Effector CD4-positive, alpha-beta T cell (primary cell): Measurements from ENCODE around the gene CCNL2.
"Not testable (repeated sequence)": the region's sequence is repeated elsewhere in the genome, so short reads cannot be mapped to it uniquely, and the experiment has no call there.

Source experiments
- DNase-seq: peaks from one replicate; pipeline ENCODE4 v3.0.0-alpha.2; 2020

Gene CCNL2

GRCh38 chr1:1397839-1398523 lies 1.2 kb downstream of the CCNL2 start:
- no peak for DNase-seq

- DNase-seq, result no peak
These were observed 4.0 kb downstream of the CCNL2 start for GRCh38 chr1:1395166-1395565.

DNA sequence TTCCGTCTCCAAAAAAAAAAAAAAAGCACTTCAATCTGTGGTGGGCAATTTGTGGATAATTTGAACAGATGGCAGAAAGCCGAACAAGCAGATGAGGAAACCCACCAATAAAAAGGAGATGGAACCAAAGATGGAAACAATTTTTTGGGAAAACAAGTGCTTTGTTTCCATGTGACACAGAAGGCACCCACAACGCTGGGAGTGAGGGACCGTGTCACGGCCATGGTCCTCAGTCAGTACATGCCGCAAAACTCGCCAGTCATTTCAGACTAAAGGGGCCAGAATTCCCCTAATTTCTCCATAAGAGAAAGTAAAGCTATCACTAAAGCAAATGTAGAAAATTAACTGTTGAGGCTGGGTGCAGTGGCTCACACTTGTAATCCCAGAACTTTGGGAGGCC lies 5.0 kb downstream of the CCNL2 start:
- DNase-seq, result no peak

- no peak for DNase-seq
These were observed 5.7 kb downstream of the CCNL2 start for GRCh38 chr1:1393428-1393827.

DNA sequence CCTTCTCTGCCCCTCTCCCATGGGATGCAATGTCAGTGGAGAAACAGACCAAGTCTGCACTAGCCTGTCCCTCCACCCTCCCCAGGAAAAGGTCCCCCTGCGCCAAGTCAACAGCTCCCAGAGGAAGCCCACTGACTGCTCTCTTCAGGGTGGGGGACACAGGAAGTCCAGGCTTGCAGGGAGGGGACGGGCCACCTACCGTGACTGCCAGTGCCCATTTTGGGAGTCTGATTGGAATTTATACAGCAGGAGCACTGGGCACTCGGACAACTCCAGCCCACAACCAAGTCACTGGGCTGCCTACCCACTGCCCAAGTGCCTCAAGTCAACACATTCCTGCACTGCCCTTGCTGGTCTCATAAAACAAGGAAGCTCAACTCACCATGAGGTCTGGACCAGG lies 6.1 kb downstream of the CCNL2 start:
- DNase-seq, result no peak

GRCh38 chr1:1391225-1391624 lies 7.9 kb downstream of the CCNL2 start:
- DNase-seq, result no peak

DNA sequence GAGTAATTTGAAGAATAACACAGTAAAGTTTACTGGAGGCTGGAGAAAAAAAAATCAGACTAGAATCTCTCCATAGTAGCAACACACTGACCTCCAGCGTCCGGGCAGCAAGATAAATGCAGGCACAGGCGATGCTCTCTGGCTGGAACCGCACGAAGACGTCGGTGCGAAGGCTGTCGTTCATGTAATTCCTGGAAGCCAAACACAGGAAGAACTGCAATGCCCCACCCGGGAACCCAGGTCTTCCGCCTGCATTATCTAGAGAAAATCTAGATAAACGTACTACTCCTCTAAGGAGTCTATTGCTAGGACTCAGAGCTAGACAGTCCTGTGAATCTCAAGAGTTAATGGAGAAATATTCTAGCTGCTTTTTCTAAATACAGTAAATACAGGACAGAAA lies 8.5 kb downstream of the CCNL2 start:
- no peak for DNase-seq

- no peak for DNase-seq
These were observed 11.1 kb downstream of the CCNL2 start for GRCh38 chr1:1388078-1388472.

DNA sequence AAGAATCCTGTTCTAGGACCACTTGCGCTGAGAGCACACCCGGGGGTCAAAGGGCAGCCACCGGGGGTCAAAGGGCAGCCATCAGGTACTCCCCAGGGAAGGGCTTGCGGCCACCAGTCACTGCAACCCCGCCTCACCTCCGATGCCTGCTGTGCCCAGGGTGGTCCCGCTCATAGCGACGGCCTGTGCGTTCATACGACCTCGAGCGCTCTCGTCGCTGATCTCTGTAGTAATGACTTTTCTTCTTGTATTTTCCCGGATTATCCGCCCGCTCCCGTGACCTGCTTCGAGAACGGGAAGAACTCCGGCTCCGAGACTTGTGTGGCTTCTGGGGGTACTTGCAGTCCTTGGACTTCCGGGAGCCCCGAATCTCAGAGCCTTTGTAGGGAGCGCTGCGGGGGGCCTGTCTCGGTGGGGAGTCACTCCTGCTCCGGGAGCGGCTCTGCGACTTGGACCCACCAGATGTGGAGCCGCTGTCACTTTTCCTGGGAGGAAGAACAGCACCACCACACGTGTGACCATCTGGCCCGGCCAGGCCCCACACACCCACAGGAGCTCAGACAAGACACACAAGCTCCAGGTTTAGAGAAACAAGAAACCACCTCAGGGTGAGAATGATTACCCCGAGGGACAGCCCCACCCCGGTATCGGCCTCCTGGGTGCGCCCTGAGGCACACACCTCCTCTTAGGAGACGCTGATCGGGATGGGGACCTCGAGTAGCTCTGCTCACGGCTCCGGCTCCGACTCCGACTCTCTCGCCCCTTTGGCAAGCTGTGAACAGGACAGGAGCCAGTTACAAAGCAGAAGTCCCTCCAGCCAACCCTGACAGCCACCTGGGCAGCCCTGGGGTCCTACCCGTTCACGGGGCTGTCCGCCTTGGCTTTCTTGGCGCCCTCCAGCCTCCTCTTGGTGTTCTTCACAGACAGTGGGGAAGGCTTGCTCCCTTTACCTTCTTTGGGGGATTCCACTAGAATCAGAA lies 11.7 kb downstream of the CCNL2 start:
- no peak for DNase-seq

DNA sequence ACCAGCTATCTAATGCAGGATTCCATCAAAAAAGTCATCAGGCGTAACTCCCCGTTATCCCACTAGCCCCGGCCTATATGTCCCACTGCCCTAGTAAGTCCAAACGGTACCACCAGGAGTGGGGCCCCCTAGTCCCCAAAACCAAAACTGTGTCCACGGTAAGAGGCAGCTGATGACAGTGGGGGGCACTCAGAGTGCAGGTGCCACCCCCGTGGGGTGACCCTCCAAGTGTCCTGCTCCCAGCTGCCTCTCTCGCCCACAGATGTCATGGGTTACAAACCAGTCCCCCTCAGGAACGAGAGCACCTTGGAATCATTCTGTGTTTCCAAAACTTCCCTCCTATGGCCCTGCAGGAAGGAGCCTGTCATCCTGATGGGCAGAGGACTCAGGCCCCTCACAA lies 13.2 kb downstream of the CCNL2 start:
- DNase-seq, result no peak

- not testable (repeated sequence) for DNase-seq
These were observed 13.8 kb downstream of the CCNL2 start for GRCh38 chr1:1385339-1385738.

DNA sequence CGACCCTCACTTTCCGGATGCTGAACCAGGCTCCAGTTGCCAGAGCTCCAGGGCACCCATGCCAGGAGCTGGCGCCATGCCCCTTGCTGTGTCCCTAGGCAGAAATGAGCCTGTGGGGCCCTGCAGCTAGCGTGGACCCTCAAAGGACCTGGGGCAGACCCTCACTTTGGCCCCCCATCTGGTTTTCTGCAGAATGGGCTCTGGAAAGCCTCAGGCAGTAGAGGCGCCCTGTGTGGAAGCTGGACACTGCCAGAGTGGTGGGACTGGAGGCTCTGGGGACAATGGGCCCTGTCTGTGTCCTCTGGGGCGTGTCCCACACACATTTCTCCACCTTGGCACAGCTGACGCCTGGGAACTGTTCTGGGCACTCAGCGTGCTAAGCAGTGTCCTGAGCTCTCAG lies 17.8 kb downstream of the CCNL2 start:
- DNase-seq, result no peak

GRCh38 chr1:1380860-1381259 lies 18.3 kb downstream of the CCNL2 start:
- no peak for DNase-seq

DNA sequence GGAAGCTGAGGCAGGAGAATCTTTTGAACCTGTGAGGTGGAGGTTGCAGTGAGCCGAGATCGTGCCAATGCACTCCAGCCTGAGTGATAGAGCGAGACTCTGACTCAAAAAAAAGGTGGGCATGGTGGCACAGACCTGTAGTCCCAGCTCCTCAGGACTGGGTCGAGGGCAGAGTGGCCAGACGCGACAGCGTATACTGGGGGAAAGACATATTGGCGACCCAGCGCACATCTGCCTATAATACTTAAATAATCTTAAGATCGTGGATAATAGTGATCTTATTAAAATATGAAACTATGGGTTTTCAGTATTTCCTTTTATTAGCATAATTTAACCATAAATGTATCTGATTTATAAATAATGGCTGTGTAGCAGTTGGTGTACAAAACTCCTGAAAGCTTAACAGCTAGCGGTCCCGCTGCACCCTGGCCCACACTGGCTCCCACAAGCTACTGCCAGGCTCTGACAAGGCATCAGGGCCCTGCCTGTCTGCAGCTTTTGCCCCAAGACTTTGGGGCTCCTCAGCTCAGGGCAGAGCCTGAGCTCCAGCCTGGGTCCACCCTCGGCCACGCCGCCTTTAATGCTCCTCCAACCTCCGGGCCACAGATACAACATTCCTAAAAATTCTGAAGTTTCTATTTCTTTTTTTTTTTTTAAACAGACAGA lies 21.5 kb downstream of the CCNL2 start:
- DNase-seq, result no peak

DNA sequence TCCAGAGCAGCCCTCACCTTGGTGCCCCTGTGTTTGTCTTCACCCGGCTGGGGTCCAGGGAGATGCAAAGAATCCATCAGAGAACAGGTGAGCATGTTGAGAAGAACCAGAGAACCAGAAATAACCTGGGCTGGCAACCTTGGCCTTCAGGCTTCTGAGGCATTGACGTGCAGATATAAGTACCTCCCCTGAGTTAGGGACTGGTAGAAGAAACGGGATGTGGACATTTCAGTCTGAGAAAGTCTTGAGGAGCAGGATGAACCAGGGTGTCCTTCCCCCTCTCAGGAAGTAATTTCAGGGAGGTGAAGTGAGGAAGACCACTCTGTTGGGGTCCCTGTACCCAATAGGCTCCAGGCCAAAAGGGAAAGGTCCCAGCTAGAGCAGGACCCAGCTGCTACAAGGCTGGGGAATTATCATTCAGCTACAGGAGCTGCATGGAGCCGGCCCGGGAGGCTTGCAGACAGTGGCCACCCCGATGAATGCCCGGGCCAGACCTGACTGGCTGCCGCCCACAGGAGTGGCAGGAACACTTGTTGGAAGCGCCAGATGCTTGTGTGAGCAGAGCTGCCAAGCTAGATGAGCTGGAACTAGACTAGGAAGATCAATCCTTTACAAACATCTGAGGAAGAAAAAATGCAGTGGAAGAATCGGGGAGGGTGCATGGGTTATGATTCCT lies 22.4 kb downstream of the CCNL2 start:
- DNase-seq, result no peak

DNA sequence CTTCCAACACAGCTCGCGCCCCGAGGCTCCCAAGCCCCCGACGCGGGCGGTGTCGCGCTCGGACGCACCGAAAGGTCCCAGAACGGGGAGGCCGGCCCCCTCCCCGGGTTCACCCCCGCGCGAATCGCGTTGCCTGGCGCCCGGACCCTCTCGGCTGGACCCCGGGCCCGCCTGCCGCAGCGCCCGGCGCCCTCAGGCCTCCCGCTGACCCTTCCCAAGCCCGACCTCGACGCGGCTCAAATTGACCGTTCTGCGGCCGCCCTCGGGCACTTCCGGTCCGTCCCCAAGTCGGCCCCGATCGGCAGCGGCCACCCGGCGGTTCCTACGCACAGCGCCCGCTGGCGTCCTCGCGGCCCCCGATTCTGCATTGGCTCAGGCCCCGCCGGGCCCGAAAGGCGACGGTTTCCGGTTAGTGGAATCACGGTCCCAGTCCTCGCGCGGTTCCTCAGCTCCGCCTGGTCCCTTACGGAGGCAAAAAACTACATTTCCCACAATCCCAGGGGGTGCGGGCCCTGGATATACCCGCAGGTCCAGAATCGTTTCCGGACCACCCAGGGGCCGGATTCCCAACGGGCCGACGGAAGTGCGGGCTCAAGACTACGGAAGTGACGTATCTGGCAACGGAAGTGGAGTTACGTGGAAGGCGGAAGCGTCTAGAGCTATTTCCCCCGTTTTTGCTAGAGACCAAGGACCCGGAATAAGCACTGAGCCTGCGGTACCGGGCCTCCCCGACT lies 24.0 kb downstream of the CCNL2 start, which contains the start of gene AURKAIP1:
Gene AURKAIP1, minus strand, starts transcription at position 279 of the 734 bp plus-strand sequence. CDS start 451 bp downstream, outside the sequence.
- DNase-seq, result peak; percentile 94

- DNase-seq, result no peak
These were observed 24.6 kb downstream of the CCNL2 start for GRCh38 chr1:1374589-1374928.

GRCh38 chr1:1373815-1374588 lies 25.1 kb downstream of the CCNL2 start:
- no peak for DNase-seq

- DNase-seq, result no peak
These were observed 25.9 kb downstream of the CCNL2 start for GRCh38 chr1:1373051-1373814.
